Endothelial cell of umbilical vein (primary cell): ENCODE measurements around the gene ZFAND6. TPM values are rescaled to one million over a fixed set of nuclear protein-coding genes. Genes with fewer than 3 reads are reported as not detected.

ENCODE experiments used
- BruUV-seq: library from RNA; stranded (reverse); fragments of 400-500 nt; replicated peaks from 2 replicates; lab custom pipeline; 2021; lab: Mats Ljungman, UMichigan
- CTCF ChIA-PET: fragments of 300-600, 350-600 bp; sonication (Branson Sonifier 250); formaldehyde crosslinking; loops from one replicate; lab custom pipeline; 2021; ENCODE audit warnings: antibody characterized with exemption, inconsistent platforms; lab: Charles Lee
- POLR2A ChIA-PET: fragments of 300-600, 350-600 bp; sonication (Branson Sonifier 250); formaldehyde crosslinking; loops from one replicate; lab custom pipeline; 2021; ENCODE audit warnings: antibody characterized with exemption, inconsistent platforms; lab: Charles Lee
- DNase-seq: peaks from one replicate; pipeline ENCODE4 v3.0.0-alpha.2; 2011; ENCODE audit warnings: low read depth, low spot score
- FAIRE-seq: peaks from 2 replicates; lab custom pipeline; 2011; peaks lifted over from hg19 to GRCh38; lab: Jason Lieb, UNC
- H2AFZ ChIP-seq: 2 replicates; pipeline ENCODE4 v1.6.0; 2012; ENCODE audit warnings: low read depth, low read length, control low read depth, inconsistent platforms
- H3K27ac ChIP-seq: 2 replicates; pipeline ENCODE4 v1.5.1; 2011; ENCODE audit warnings: low read depth, mild to moderate bottlenecking, control low read depth, low read length, moderate library complexity; ENCODE audit not compliant: insufficient read depth
- H3K27me3 ChIP-seq, 2 experiments: 2 replicates each; pipeline versions ENCODE4 v1.6.0 to v1.6.1; 2011; ENCODE audit warnings: low read length in 2 of 2, mixed read lengths in 1 of 2; ENCODE audit not compliant: control insufficient read depth in 2 of 2, insufficient read depth in 2 of 2
- H3K36me3 ChIP-seq, 2 experiments: 2 replicates in 1 of 2; 3 replicates in 1 of 2; pipeline ENCODE4 v1.5.1; 2011; ENCODE audit warnings: low read length in 2 of 2, mild to moderate bottlenecking in 1 of 2, moderate library complexity in 1 of 2; ENCODE audit not compliant: control insufficient read depth in 2 of 2, insufficient read depth in 2 of 2; ENCODE audit errors: extremely low read depth in 1 of 2
- H3K4me1 ChIP-seq: 3 replicates; pipeline ENCODE4 v1.5.1; 2011; ENCODE audit warnings: mild to moderate bottlenecking, low read length; ENCODE audit not compliant: control insufficient read depth, insufficient read depth; ENCODE audit errors: extremely low read depth
- H3K4me2 ChIP-seq: 2 replicates; pipeline ENCODE4 v1.6.1; 2011; ENCODE audit warnings: low read length, control low read depth, mixed read lengths; ENCODE audit not compliant: insufficient read depth
- H3K4me3 ChIP-seq, 3 experiments: fragments of 200-600 bp in 1 of 3; sonication (generic), shearing (Covaris generic) in 1 of 3; replicated peaks in 1 of 3; 2 replicates each; pipeline ENCODE4 v1.5.1; 2011 to 2016; ENCODE audit warnings: control low read depth in 3 of 3, low read length in 3 of 3, mild to moderate bottlenecking in 2 of 3, inconsistent platforms in 1 of 3, low read depth in 1 of 3, moderate library complexity in 1 of 3; ENCODE audit not compliant: insufficient read depth in 1 of 3
- H3K79me2 ChIP-seq: 2 replicates; pipeline ENCODE4 v1.6.0; 2012; ENCODE audit warnings: low read length, inconsistent platforms; ENCODE audit not compliant: control insufficient read depth, insufficient read depth
- H3K9ac ChIP-seq: replicated peaks from 2 replicates; pipeline ENCODE3; 2011; ENCODE audit warnings: low read length, control low read depth; ENCODE audit not compliant: insufficient read depth; ENCODE audit errors: extremely low read depth
- H3K9me1 ChIP-seq: replicated peaks from 3 replicates; pipeline ENCODE4 v1.6.0; 2011; ENCODE audit warnings: mild to moderate bottlenecking, low read length; ENCODE audit not compliant: control insufficient read depth, insufficient read depth; ENCODE audit errors: extremely low read depth
- H3K9me3 ChIP-seq: replicated peaks from 2 replicates; pipeline ENCODE4 v1.5.1; 2012; ENCODE audit warnings: low read length, inconsistent platforms; ENCODE audit not compliant: control insufficient read depth, insufficient read depth
- H4K20me1 ChIP-seq: replicated peaks from 2 replicates; pipeline ENCODE3; 2011; ENCODE audit warnings: mild to moderate bottlenecking, low read length; ENCODE audit not compliant: control insufficient read depth, insufficient read depth; ENCODE audit errors: extremely low read depth
- CTCF ChIP-seq, 2 donors: IDR thresholded peaks; 1 replicate in 1 of 2; 2 replicates in 1 of 2; pipeline ENCODE4 v1.5.1; 2011; ENCODE audit warnings: low read length in 2 of 2, mild to moderate bottlenecking in 2 of 2, moderate library complexity in 2 of 2, control low read depth in 1 of 2, inconsistent platforms in 1 of 2, low read depth in 1 of 2; ENCODE audit not compliant: insufficient read depth in 1 of 2; ENCODE audit errors: extremely low read depth in 1 of 2
- EZH2 ChIP-seq: IDR thresholded peaks from 2 replicates; pipeline ENCODE4 v1.6.1; 2012; ENCODE audit warnings: borderline replicate concordance, low read depth, mild to moderate bottlenecking, moderate library complexity, low read length, inconsistent platforms; ENCODE audit not compliant: severe bottlenecking
- FOS ChIP-seq: IDR thresholded peaks from 2 replicates; pipeline ENCODE4 v1.6.1; 2011; ENCODE audit warnings: mild to moderate bottlenecking, low read length, moderate library complexity, borderline replicate concordance; ENCODE audit not compliant: insufficient read depth
- GATA2 ChIP-seq: IDR thresholded peaks from 2 replicates; pipeline ENCODE4 v1.7.0; 2011; ENCODE audit warnings: low read depth, mild to moderate bottlenecking, moderate library complexity, mixed read lengths, low read length; ENCODE audit not compliant: insufficient read length, insufficient read depth
- MYC ChIP-seq: IDR thresholded peaks from one replicate; pipeline ENCODE4 v1.6.1; 2011; ENCODE audit warnings: mild to moderate bottlenecking, low read depth, low read length
- POLR2A ChIP-seq: IDR thresholded peaks from 2 replicates; pipeline ENCODE4 v1.6.1; 2012; ENCODE audit warnings: low read depth, mild to moderate bottlenecking, control low read depth, low read length
- POLR2AphosphoS5 ChIP-seq: IDR thresholded peaks from 2 replicates; pipeline ENCODE4 v1.6.1; 2012; ENCODE audit warnings: low read depth, mild to moderate bottlenecking, control low read depth, low read length, moderate library complexity; ENCODE audit not compliant: insufficient read depth
- dilution Hi-C: fragments of 300-500 bp; cut with MboI; formaldehyde crosslinking; loops from one replicate; pipeline ENCODE4 v1.15.0; 2019; ENCODE audit warnings: low sequenced_read_pairs; ENCODE audit not compliant: extremely low pct_ligation_motif_present
- intact Hi-C: fragments of 100-400 bp; cut with micrococcal nuclease; formaldehyde crosslinking; loops from one replicate; pipeline ENCODE4 v1.10.0; 2022
- polyA plus RNA-seq, 4 experiments: library from polyadenylated mRNA; depleted of rRNA in 3 of 4; stranded (reverse) in 3 of 4; unstranded in 1 of 4; fragments of >200 nt; gene quantifications; 2 replicates each; pipeline versions ENCODE4 v1.2.1 to v1.2.3, GENCODE V29; 2011 to 2012; ENCODE audit warnings: missing spikeins in 1 of 4
- total RNA-seq: library from RNA; stranded (reverse); gene quantifications from 2 replicates; pipeline ENCODE4 v1.2.3, GENCODE V29; 2021
- TF ChIP-seq, protein P1 (sequence below): IDR thresholded peaks from 2 replicates; pipeline ENCODE4 v1.6.1; 2011; ENCODE audit not compliant: insufficient read depth, insufficient read length

Gene ZFAND6
- total and polyA plus RNA-seq, 2 donors (not counting 3 experiments of a cell fraction or from before 2014, with no cell fraction given): 50.3 to 97.9 TPM

- intact Hi-C loops (no loop called here), dilution Hi-C loops (no loop called here)
- Histone ChIP-seq H3K79me2 (no peaks in the 10 kb centered on the region), H3K4me2 (no peak overlapping the region), H3K27me3 (no peaks in the 10 kb centered on the region), H4K20me1 (no peaks in the 10 kb centered on the region), H3K9me3 (no peaks in the 10 kb centered on the region), H3K4me1 (peaks cover 20% of the 10 kb centered on the region), H2AFZ (no peak overlapping the region), H3K9ac (no peak overlapping the region), H3K4me3 (no peak overlapping the region), H3K27ac (no peak overlapping the region), H3K9me1 (no peaks in the 10 kb centered on the region), H3K36me3 (no peaks in the 10 kb centered on the region)
- BruUV-seq: no TSS peak
- DNase-seq: no peak
- TF ChIP-seq MYC (no peak), GATA2 (no peak), EZH2 (no peak), CTCF (IDR thresholded peaks at IDR 0.05; ENCODE audit: extremely low read depth in 1 of 2, insufficient read depth in 1 of 2, low read depth in 1 of 2, low read length in 2 of 2) (no peak), FOS (no peak), POLR2A (no peak), POLR2AphosphoS5 (no peak)
- TF ChIP-seq, protein P1, sequence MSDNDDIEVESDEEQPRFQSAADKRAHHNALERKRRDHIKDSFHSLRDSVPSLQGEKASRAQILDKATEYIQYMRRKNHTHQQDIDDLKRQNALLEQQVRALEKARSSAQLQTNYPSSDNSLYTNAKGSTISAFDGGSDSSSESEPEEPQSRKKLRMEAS: no peak
- FAIRE-seq: no peak
- ChIA-PET POLR2A (no interaction called here), CTCF (interaction anchor here (1.4 to 2.6 kb wide), 4 partner anchors 9 to 20 kb away, joined by 4 to 15 read pairs (median 4); no protein-coding TSS in a partner anchor)
Measured at GRCh38 chr15:80157215-80157614, 97.7 kb downstream of the ZFAND6 start.
